KMS-11 (cell line): ENCODE measurements around the gene OR2A14.

Source experiments
- H2AFZ ChIP-seq: fragments of 200-600 bp; sonication (generic); 2 replicates; pipeline ENCODE4 v1.6.1; 2016; ENCODE audit warnings: antibody characterized with exemption, mixed run types, low read depth
- H3K27ac ChIP-seq: fragments of 200-600 bp; sonication (generic); 2 replicates; pipeline ENCODE4 v1.6.1; 2016; ENCODE audit warnings: mild to moderate bottlenecking, mixed run types
- H3K27me3 ChIP-seq: fragments of 200-600 bp; sonication (generic); 2 replicates; pipeline ENCODE4 v1.6.1; 2017; ENCODE audit warnings: mild to moderate bottlenecking, low read depth, mixed run types, moderate library complexity; ENCODE audit not compliant: insufficient read depth
- H3K36me3 ChIP-seq: fragments of 200-600 bp; sonication (generic); 2 replicates; pipeline ENCODE4 v1.6.1; 2017; ENCODE audit warnings: mild to moderate bottlenecking, mixed run types; ENCODE audit not compliant: insufficient read depth
- H3K4me1 ChIP-seq: fragments of 200-600 bp; sonication (generic); 2 replicates; pipeline ENCODE4 v1.6.1; 2016; ENCODE audit warnings: mild to moderate bottlenecking, low read depth, mixed run types; ENCODE audit not compliant: poor library complexity, severe bottlenecking
- H3K4me2 ChIP-seq: fragments of 200-600 bp; sonication (generic); 2 replicates; pipeline ENCODE4 v1.7.0; 2016; ENCODE audit warnings: mild to moderate bottlenecking, mixed run types
- H3K4me3 ChIP-seq: fragments of 200-600 bp; sonication (generic); IDR thresholded peaks from 2 replicates; pipeline ENCODE4 v1.6.1; 2017; ENCODE audit warnings: low read depth, low read length, mixed read lengths; ENCODE audit not compliant: insufficient read depth
- H3K79me2 ChIP-seq: fragments of 200-600 bp; sonication (generic); 2 replicates; pipeline ENCODE4 v1.6.1; 2016; ENCODE audit warnings: low read depth, mixed run types; ENCODE audit not compliant: insufficient read depth
- H3K9ac ChIP-seq: fragments of 200-600 bp; sonication (generic); 2 replicates; pipeline ENCODE4 v1.6.1; 2016; ENCODE audit warnings: mild to moderate bottlenecking, mixed run types
- H4K20me1 ChIP-seq: fragments of 200-600 bp; sonication (generic); 2 replicates; pipeline ENCODE4 v1.6.1; 2016; ENCODE audit warnings: mild to moderate bottlenecking, mixed run types; ENCODE audit not compliant: insufficient read depth
- CTCF ChIP-seq: fragments of 200-600 bp; sonication (generic); conservative IDR thresholded peaks from 2 replicates; pipeline ENCODE4 v1.6.1; 2017; ENCODE audit warnings: low read depth, mild to moderate bottlenecking, antibody characterized with exemption, low read length, moderate library complexity, mixed read lengths

Gene OR2A14

GRCh38 chr7:144105211-144105610, 17.8 kb upstream of the OR2A14 start:
- Histone ChIP-seq H3K79me2 (no peaks in the 10 kb centered on the region), H3K9ac (no peak overlapping the region), H2AFZ (no peak overlapping the region), H3K27me3 (no peaks in the 10 kb centered on the region), H3K36me3 (no peaks in the 10 kb centered on the region), H3K4me2 (no peak overlapping the region), H3K27ac (no peak overlapping the region), H3K4me1 (no peaks in the 10 kb centered on the region), H3K4me3 (no peak overlapping the region), H4K20me1 (no peaks in the 10 kb centered on the region)
- TF ChIP-seq CTCF = no peak

- H3K36me3 ChIP-seq = no peaks in the 10 kb centered on the region
- H4K20me1 ChIP-seq = no peaks in the 10 kb centered on the region
- no peak for TF ChIP-seq CTCF
- no peak within 1 kb of the TSS for H3K4me2 ChIP-seq
- no peak within 1 kb of the TSS for H2AFZ ChIP-seq
- H3K4me3 ChIP-seq = no peak within 1 kb of the TSS
- no peaks in the 10 kb centered on the region for H3K79me2 ChIP-seq
- no peak within 1 kb of the TSS for H3K9ac ChIP-seq
- H3K27ac ChIP-seq = no peak within 1 kb of the TSS
- H3K27me3 ChIP-seq = no peaks in the 10 kb centered on the region
- H3K4me1 ChIP-seq = no peaks in the 10 kb centered on the region
Measured at GRCh38 chr7:144109283-144109682, 13.7 kb upstream of the OR2A14 start, which contains the start of gene OR2A2. TSS of gene OR2A2 (plus strand) at chr7:144109583. CDS start at chr7:144109583, 0 bp downstream.

GRCh38 chr7:144110272-144110671, 12.7 kb upstream of the OR2A14 start:
- Histone ChIP-seq H3K4me1 (no peaks in the 10 kb centered on the region), H3K27ac (no peak overlapping the region), H3K36me3 (no peaks in the 10 kb centered on the region), H2AFZ (no peak overlapping the region), H3K4me2 (no peak overlapping the region), H3K9ac (no peak overlapping the region), H3K4me3 (no peak overlapping the region), H4K20me1 (no peaks in the 10 kb centered on the region; the same call in 1 of the 2 replicates), H3K27me3 (no peaks in the 10 kb centered on the region), H3K79me2 (no peaks in the 10 kb centered on the region)
- no peak for TF ChIP-seq CTCF

- H2AFZ ChIP-seq = no peak overlapping the region
- H3K79me2 ChIP-seq = no peaks in the 10 kb centered on the region
- no peak for TF ChIP-seq CTCF
- no peaks in the 10 kb centered on the region for H3K4me1 ChIP-seq
- no peaks in the 10 kb centered on the region; the same call in 1 of the 2 replicates for H4K20me1 ChIP-seq
- H3K27ac ChIP-seq = no peak overlapping the region
- no peak overlapping the region for H3K9ac ChIP-seq
- H3K36me3 ChIP-seq = no peaks in the 10 kb centered on the region; the same call in 1 of the 2 replicates
- H3K27me3 ChIP-seq = no peaks in the 10 kb centered on the region
- no peak overlapping the region for H3K4me2 ChIP-seq
- no peak overlapping the region for H3K4me3 ChIP-seq
Measured at GRCh38 chr7:144113651-144114050, 9.3 kb upstream of the OR2A14 start.
